Large intestine (tissue), 3 donors: ENCODE results near the gene CCNG2. TPM values are rescaled to one million over a fixed set of nuclear protein-coding genes. Genes with fewer than 3 reads are reported as not detected.

Experiments used
- DNase-seq, 2 donors: peaks; one replicate each; pipeline versions ENCODE4 v3.0.0 to v3.0.0-alpha.2; 2013
- H3K27ac ChIP-seq: one replicate; pipeline ENCODE4 v1.5.1; 2013; ENCODE audit warnings: low read length
- H3K27me3 ChIP-seq: 2 replicates; pipeline ENCODE4 v1.6.1; 2013; ENCODE audit warnings: low read length; ENCODE audit not compliant: control insufficient read depth, insufficient read depth
- H3K36me3 ChIP-seq: 2 replicates; pipeline ENCODE4 v1.6.1; 2013; ENCODE audit warnings: low read length; ENCODE audit not compliant: control insufficient read depth, insufficient read depth
- H3K4me1 ChIP-seq: one replicate; pipeline ENCODE4 v1.6.1; 2013; ENCODE audit warnings: low read length; ENCODE audit not compliant: control insufficient read depth, insufficient read depth
- H3K4me3 ChIP-seq: one replicate; pipeline ENCODE4 v1.5.1; 2013; ENCODE audit warnings: low read length
- H3K9me3 ChIP-seq: one replicate; pipeline ENCODE4 v1.6.1; 2013; ENCODE audit warnings: mild to moderate bottlenecking, low read depth, low read length, moderate library complexity; ENCODE audit not compliant: control insufficient read depth
- WGBS: methylation state at CpG from one replicate; pipeline ENCODE4 v1.1.5; 2013; ENCODE audit warnings: low lambda C conversion rate; ENCODE audit not compliant: insufficient coverage; 5-methylcytosine and 5-hydroxymethylcytosine counted together
- polyA plus RNA-seq: library from polyadenylated mRNA; unstranded; fragments of 120-200 nt; gene quantifications from one replicate; pipeline ENCODE4 v1.2.1, GENCODE V29; 2013

CCNG2 gene
- polyA plus RNA-seq, 1 donor: 154 TPM

DNA sequence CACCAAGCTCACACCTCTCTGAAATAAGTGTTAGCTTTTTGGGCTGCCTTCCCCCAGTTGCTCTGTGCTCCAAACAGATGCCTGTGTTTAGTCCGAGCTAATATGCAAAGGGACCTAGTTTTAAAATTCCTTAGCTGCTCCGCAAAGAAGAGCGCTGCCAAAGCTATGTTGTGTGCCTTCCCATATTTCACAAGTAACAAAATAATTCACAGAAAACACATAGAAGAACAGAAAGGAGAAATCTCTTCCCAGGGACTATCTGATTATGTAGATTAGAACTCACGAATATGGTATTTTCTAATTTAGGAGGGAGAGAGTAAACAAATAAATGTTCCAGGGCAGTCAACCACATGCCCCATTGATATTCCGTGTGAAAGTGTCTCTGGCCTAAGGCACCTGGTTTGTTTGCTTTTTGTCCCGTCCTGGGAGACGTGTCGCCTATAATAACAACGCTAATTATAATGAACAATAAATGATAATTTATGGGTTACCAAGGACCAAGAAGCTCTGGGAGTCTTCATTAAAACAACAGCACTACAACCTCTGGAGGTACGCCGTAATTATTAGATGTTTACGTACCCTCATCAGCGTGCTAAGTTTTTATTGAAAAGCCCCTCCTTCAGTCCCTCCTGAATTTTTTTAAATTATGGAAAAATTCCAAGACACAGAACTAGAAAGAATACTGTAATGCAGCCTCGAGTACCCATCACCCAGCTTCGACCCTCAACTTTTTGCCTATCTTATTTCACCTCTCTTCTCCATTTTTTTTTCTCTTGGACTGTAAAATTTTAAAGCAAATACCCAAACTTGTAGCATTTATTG lies 1.2 kb upstream of the CCNG2 start:
- 0% methylated on average over 2 of the region's 15 CpGs for WGBS
- peaks cover 40% of the 10 kb centered on the region for H3K4me1 ChIP-seq
- H3K27me3 ChIP-seq: no peaks in the 10 kb centered on the region
- H3K9me3 ChIP-seq: no peaks in the 10 kb centered on the region
- H3K27ac ChIP-seq: peak overlapping the region; percentile 96
- H3K4me3 ChIP-seq: peak overlapping the region; percentile 100
- peaks cover 15% of the 10 kb centered on the region for H3K36me3 ChIP-seq
- DNase-seq: peak in 1 of 2 donors; percentile 44

DNA sequence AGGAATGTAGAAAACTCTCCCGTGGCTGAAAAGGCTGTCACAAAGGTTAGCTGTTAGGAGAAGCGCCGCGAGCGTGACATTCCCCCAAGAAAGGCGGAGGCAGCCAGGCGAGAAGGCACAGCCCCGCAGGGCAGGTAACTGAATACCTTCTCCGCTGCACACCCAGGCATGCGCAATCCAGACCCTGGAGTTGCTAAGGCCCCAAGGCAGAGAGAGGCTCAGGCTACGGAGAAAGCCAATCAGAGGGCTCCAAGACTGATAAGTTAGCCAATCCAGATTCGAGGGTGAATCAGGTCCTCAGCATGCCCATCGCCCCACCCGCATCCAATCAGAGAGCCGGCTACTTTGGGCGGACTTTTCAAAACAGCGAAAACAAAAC lies 485 bp upstream of the CCNG2 start:
- H3K36me3 ChIP-seq: peaks cover 19% of the 10 kb centered on the region
- no CpG with 5 or more reads among the region's 17 CpGs for WGBS
- peak overlapping the region; percentile 100 for H3K4me3 ChIP-seq
- peak overlapping the region; percentile 100 for H3K27ac ChIP-seq
- no peaks in the 10 kb centered on the region for H3K9me3 ChIP-seq
- DNase-seq: peak; percentile 99 to 100
- H3K27me3 ChIP-seq: no peaks in the 10 kb centered on the region
- peaks cover 40% of the 10 kb centered on the region for H3K4me1 ChIP-seq

DNA sequence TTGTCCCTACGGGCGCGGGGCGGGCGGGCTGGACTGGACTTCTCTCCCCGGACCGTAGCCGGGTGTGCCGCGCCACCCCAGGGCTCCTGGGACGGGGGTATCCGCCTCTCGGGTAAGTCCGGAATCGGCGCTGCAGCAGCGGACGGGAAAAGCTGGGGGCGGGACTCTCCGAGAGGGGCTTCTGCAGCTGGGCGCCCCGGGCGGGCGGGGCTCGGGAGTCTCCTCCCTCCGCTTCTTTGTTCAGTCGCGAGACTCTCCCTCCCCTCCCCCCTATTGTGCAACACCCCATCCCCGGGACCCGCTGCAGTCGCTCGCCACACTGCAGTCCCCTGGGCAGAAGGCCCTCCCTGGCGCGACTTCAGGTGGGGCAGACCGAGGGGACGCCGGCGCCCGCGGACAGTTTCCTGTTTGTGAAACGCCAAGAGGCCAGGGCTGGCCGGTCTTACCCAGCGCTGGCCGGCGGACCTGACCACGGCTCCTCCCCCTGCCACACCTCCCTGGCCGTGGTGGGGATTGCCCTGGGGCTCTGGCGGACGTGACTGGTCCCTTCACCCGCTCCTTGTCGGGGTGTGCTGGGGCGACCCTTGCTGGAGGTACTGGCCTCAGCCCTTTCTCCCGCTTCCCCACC lies 966 bp downstream of the CCNG2 start:
- WGBS: no CpG with 5 or more reads among the region's 53 CpGs
- Histone ChIP-seq H3K4me3 (peak overlapping the region; percentile 100), H3K4me1 (peaks cover 35% of the 10 kb centered on the region), H3K27ac (peak overlapping the region; percentile 100), H3K9me3 (no peaks in the 10 kb centered on the region), H3K27me3 (no peaks in the 10 kb centered on the region), H3K36me3 (peaks cover 33% of the 10 kb centered on the region)
- peak; percentile 84 to 92 for DNase-seq

DNA sequence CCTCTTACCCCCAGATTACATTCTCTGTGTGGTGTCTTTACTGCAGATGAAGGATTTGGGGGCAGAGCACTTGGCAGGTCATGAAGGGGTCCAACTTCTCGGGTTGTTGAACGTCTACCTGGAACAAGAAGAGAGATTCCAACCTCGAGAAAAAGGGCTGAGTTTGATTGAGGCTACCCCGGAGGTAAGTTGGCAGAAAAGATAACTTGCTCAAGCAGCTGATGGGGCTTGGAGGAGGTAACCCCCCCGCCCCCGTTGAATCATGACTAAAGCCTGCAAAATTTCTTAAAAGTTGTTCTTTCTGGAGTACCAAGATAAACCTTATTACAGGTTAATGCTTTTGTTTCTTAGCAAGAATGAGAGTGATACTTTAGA lies 1.5 kb downstream of the CCNG2 start:
- peaks cover 37% of the 10 kb centered on the region for H3K36me3 ChIP-seq
- peaks cover 30% of the 10 kb centered on the region for H3K4me1 ChIP-seq
- H3K27me3 ChIP-seq: no peaks in the 10 kb centered on the region
- DNase-seq: no peak
- H3K9me3 ChIP-seq: no peaks in the 10 kb centered on the region
- WGBS: no CpG with 5 or more reads among the region's 6 CpGs
- H3K27ac ChIP-seq: peak overlapping the region; percentile 100
- H3K4me3 ChIP-seq: peak overlapping the region; percentile 100

DNA sequence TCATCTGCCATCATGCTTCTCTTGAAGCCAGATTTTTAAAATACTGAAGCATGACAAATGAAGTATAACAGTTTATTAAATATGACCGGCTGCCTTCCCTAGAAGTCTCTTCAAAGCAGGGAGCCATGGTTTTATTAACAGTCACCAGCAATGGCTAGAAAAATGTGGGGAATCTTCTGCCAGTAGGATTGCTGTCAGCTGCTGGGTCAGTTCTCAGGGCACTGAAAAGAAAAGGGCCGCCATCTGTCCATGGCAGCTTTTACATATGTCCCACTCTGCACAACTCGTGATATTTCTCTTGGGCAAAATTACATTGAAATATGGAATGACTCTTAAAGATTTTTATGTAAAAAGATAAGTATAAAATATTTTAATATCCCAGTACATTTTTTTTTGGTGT lies 2.8 kb downstream of the CCNG2 start:
- H3K4me3 ChIP-seq: peak overlapping the region; percentile 100

DNA sequence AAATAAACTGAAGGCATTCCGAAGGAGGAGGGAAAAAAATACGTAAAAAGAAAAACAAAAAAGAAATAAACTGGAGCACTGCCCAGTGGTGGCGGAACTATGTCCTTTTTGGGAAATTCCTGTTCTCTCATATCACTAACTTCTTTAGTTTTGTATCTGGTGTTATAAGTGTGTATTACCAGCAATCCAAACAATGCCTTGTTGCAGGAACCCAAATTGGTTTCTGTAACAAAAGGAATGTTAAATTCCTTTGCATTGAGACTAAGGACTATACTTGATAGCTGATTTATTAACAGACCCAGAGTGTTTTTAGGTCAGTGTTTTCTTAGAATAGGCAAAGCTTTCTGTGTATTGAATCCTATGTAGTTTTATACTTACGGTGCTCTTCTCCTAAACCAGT lies 6.6 kb downstream of the CCNG2 start:
- no peak for DNase-seq
- Histone ChIP-seq H3K27ac (no peak overlapping the region), H3K27me3 (no peaks in the 10 kb centered on the region), H3K4me3 (no peak overlapping the region), H3K36me3 (peaks cover 79% of the 10 kb centered on the region), H3K4me1 (peaks cover 11% of the 10 kb centered on the region), H3K9me3 (no peaks in the 10 kb centered on the region)
- 76% methylated on average over 2 of the region's 4 CpGs for WGBS

More for the DNA sequence above, 2.8 kb downstream of the CCNG2 start:
- H3K27me3 ChIP-seq: no peaks in the 10 kb centered on the region
- peaks cover 50% of the 10 kb centered on the region for H3K36me3 ChIP-seq
- no CpG with 5 or more reads among the region's 3 CpGs for WGBS
- no peaks in the 10 kb centered on the region for H3K9me3 ChIP-seq
- no peak for DNase-seq
- H3K4me1 ChIP-seq: peaks cover 25% of the 10 kb centered on the region
- peak overlapping the region; percentile 100 for H3K27ac ChIP-seq

DNA sequence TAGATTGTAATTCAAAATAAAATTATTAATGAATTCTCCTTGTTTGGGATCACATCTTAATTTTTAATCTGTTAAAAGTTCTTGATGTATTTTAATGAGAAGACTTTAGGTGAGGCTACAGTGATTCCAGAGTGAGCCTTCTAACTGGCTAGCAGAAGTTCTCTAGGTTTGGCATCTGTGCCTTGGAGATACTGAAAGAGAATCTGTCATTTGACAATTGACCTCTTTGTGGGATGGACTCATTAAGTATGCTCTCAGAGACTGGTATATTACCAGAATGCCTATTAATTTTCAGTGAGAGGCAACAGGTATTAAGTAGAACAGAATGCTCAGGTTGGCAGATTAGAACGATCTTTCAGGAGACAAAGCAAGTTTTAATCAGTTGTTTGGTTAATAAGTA lies 10.2 kb downstream of the CCNG2 start:
- Histone ChIP-seq H3K4me1 (peaks cover 11% of the 10 kb centered on the region), H3K27me3 (no peaks in the 10 kb centered on the region), H3K27ac (no peak overlapping the region), H3K9me3 (no peaks in the 10 kb centered on the region), H3K36me3 (peaks cover 76% of the 10 kb centered on the region), H3K4me3 (no peak overlapping the region)
- no peak for DNase-seq
- WGBS: no CpG with 5 or more reads among the region's 1 CpG

DNA sequence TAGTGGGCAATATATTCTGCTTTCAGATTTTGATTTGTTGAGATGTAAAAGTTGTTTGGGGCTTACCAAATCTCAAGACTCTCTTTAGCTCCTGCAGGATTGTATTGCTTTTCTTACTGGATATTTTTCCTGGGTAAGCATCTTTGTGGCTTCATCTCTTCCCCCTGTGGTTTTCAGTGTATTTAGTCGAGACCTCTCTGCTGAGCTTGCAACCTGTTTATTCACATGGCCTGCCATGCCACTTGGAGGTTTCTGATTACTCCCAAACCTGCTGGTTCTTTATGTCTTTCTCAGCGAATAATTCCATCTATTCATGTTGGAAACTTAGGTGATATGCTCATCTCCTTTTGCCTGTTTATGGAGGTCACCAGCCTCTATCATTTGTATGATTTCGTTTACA lies 10.9 kb downstream of the CCNG2 start:
- Histone ChIP-seq H3K9me3 (no peaks in the 10 kb centered on the region), H3K4me3 (no peak overlapping the region), H3K36me3 (peaks cover 69% of the 10 kb centered on the region), H3K27ac (no peak overlapping the region), H3K27me3 (no peaks in the 10 kb centered on the region), H3K4me1 (peaks cover 7% of the 10 kb centered on the region)
- no peak for DNase-seq
- WGBS: 83% methylated on average over 1 of the region's 3 CpGs

DNA sequence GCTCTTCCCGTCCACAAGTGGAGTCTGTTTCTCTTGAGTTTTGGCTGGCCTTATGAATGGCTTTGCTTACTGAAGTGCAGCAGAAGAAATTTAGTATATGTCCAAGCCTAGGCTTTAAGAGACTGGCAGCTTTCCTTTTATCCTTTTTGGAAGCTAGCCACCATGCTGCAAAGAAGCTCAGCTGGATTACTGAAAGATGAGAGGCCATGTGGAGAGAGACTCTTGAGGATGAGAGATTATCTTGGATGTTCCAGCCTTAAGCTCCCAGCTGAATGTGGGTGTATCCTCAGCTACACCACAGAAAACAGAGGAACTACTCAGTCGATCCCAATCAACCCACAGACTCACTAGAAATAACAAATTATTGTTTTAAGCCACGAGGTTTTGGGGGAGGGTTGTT lies 12.5 kb downstream of the CCNG2 start:
- Histone ChIP-seq H3K36me3 (peaks cover 54% of the 10 kb centered on the region), H3K9me3 (no peaks in the 10 kb centered on the region), H3K4me1 (peaks cover 3% of the 10 kb centered on the region), H3K27ac (no peak overlapping the region), H3K4me3 (no peak overlapping the region), H3K27me3 (no peaks in the 10 kb centered on the region)
- no peak for DNase-seq
- WGBS: no CpG with 5 or more reads among the region's 3 CpGs

DNA sequence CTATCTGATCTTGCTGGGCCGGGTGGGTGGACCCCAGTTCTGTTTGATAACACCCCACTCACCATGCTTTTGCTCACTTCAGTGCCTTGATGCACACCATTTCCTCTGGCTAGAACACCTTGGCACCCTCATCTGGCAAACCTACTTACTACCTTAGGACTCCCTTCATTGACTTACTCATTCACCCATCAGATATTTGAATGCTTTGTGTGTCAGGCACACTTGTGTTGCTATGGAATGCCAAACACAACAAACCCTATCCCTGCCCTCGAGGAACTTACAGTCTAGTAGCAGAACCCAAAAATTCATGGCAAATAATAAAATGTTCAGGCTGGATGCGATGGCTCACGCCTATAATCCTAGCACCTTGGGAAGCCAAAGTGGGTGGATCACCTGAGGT lies 13.9 kb downstream of the CCNG2 start:
- peaks cover 41% of the 10 kb centered on the region for H3K36me3 ChIP-seq
- 83% methylated on average over 1 of the region's 4 CpGs for WGBS
- no peaks in the 10 kb centered on the region for H3K4me1 ChIP-seq
- DNase-seq: no peak
- no peak overlapping the region for H3K27ac ChIP-seq
- no peaks in the 10 kb centered on the region for H3K9me3 ChIP-seq
- no peaks in the 10 kb centered on the region for H3K27me3 ChIP-seq
- H3K4me3 ChIP-seq: no peak overlapping the region
